Tibial nerve (tissue), 4 donors: Measurements from ENCODE around the gene GPR62. TPM values are rescaled to one million over a fixed set of nuclear protein-coding genes. Genes with fewer than 3 reads are reported as not detected.
A peak's percentile ranks its signal among the peaks of the same experiment; 100 is the strongest.
"Not testable (repeated sequence)": the region's sequence is repeated elsewhere in the genome, so short reads cannot be mapped to it uniquely, and the experiment has no call there.

Source experiments
- DNase-seq, 2 donors: peaks; one replicate each; pipeline ENCODE4 v3.0.0-alpha.2; 2019; ENCODE audit warnings: low spot score in 2 of 2
- H3K27ac ChIP-seq, 4 donors: fragments of 200-600 bp; sonication (generic) in 3 of 4; one replicate each; pipeline ENCODE4 v1.5.1; 2017 to 2019; ENCODE audit warnings: mild to moderate bottlenecking in 1 of 4
- H3K27me3 ChIP-seq, 2 donors: fragments of 200-600 bp; sonication (generic) in 1 of 2; one replicate each; pipeline versions ENCODE4 v1.5.1 to v1.6.0; 2017 to 2019
- H3K36me3 ChIP-seq, 3 donors: fragments of 200-600 bp; sonication (generic); one replicate each; pipeline ENCODE4 v1.5.1; 2018 to 2019
- H3K4me1 ChIP-seq, 4 donors: fragments of 200-600 bp; sonication (generic) in 3 of 4; one replicate each; pipeline ENCODE4 v1.5.1; 2017 to 2019
- H3K4me3 ChIP-seq, 4 donors: fragments of 200-600 bp; sonication (generic) in 3 of 4; one replicate each; pipeline ENCODE4 v1.5.1; 2017 to 2019; ENCODE audit warnings: mild to moderate bottlenecking in 1 of 4, moderate library complexity in 1 of 4
- H3K9me3 ChIP-seq, 4 donors: fragments of 200-600 bp; sonication (generic) in 3 of 4; one replicate each; pipeline ENCODE4 v1.5.1; 2017 to 2019
- CTCF ChIP-seq, 5 experiments: fragments of 200-600 bp in 3 of 5; fragments of 450-650 bp in 2 of 5; sonication (generic) in 3 of 5; IDR thresholded peaks; one replicate each; pipeline ENCODE4 v1.5.1; 2016 to 2019; ENCODE audit warnings: antibody characterized with exemption in 5 of 5, mild to moderate bottlenecking in 3 of 5, moderate library complexity in 2 of 5
- EP300 ChIP-seq, 2 donors: sonication (generic); formaldehyde crosslinking; IDR thresholded peaks; one replicate each; pipeline ENCODE4 v1.6.1; 2017; ENCODE audit warnings: antibody characterized with exemption in 2 of 2, mild to moderate bottlenecking in 1 of 2
- POLR2A ChIP-seq, 2 donors: fragments of 450-650 bp; IDR thresholded peaks; one replicate each; pipeline ENCODE4 v1.6.1; 2017; ENCODE audit warnings: antibody characterized with exemption in 2 of 2, mild to moderate bottlenecking in 2 of 2, moderate library complexity in 2 of 2
- WGBS, 2 donors: methylation state at CpG; one replicate each; pipeline ENCODE4 v1.1.5; 2018; 5-methylcytosine and 5-hydroxymethylcytosine counted together
- total RNA-seq, 4 donors: library from RNA; depleted of rRNA; stranded (reverse); fragments of >200 nt; gene quantifications; one replicate each; pipeline ENCODE4 v1.1.0, GENCODE V29; 2016

Gene GPR62
- total RNA-seq, 4 donors from 2014 or later = 0.87 to 1.0 TPM; not detected in 2

- WGBS, 2 donors = 66 to 86% methylated on average over 7 of the region's 7 CpGs
These were observed 32.4 kb downstream of the GPR62 start for GRCh38 chr3:51987568-51987967.

GRCh38 chr3:51988286-51989146, 33.3 kb downstream of the GPR62 start:
- WGBS, 2 donors = 72 to 77% methylated on average over 15 of the region's 15 CpGs
- TF ChIP-seq EP300 (IDR thresholded peaks at IDR 0.05) (no peak), CTCF (IDR thresholded peaks at IDR 0.05) (no peak), POLR2A (IDR thresholded peaks at IDR 0.05) (no peak)
- H3K9me3 ChIP-seq = no peaks in the 10 kb centered on the region
- DNase-seq = no peak
- no peak overlapping the region for H3K4me3 ChIP-seq
- peaks cover 0 to 72% (median 0%) of the 10 kb centered on the region in 3 donors for H3K36me3 ChIP-seq
- H3K27me3 ChIP-seq = no peaks in the 10 kb centered on the region
- H3K4me1 ChIP-seq = peaks cover 0 to 41% (median 10%) of the 10 kb centered on the region in 4 donors
- H3K27ac ChIP-seq = peak overlapping the region in 2 of 4 donors; percentile 0 to 11

More at GRCh38 chr3:51987568-51987967, 32.4 kb downstream of the GPR62 start:
- no peak for DNase-seq
- Histone ChIP-seq H3K27me3 (no peaks in the 10 kb centered on the region), H3K9me3 (no peaks in the 10 kb centered on the region), H3K4me3 (no peak overlapping the region), H3K27ac (peak overlapping the region in 1 of 4 donors; percentile 65), H3K36me3 (peaks cover 0 to 63% (median 0%) of the 10 kb centered on the region in 3 donors), H3K4me1 (peaks cover 0 to 35% (median 12%) of the 10 kb centered on the region in 4 donors)
- TF ChIP-seq EP300 (IDR thresholded peaks at IDR 0.05) = no peak
- no peak for TF ChIP-seq CTCF (IDR thresholded peaks at IDR 0.05)
- TF ChIP-seq POLR2A (IDR thresholded peaks at IDR 0.05) = no peak

GRCh38 chr3:51990501-51990971, 35.4 kb downstream of the GPR62 start:
- Histone ChIP-seq H3K36me3 (peaks cover 0 to 81% (median 6%) of the 10 kb centered on the region in 3 donors), H3K4me1 (peaks cover 0 to 42% (median 16%) of the 10 kb centered on the region in 4 donors)
- H3K27ac ChIP-seq, DNase-seq, H3K9me3 ChIP-seq, H3K27me3 ChIP-seq, H3K4me3 ChIP-seq: not testable (repeated sequence)
- 87 to 88% methylated on average over 21 to 26 of the region's 38 CpGs for WGBS, 2 donors

- no peaks in the 10 kb centered on the region for H3K9me3 ChIP-seq
- DNase-seq = no peak
- H3K27ac ChIP-seq = no peak overlapping the region
- no peaks in the 10 kb centered on the region for H3K27me3 ChIP-seq
- TF ChIP-seq EP300 (IDR thresholded peaks at IDR 0.05) (no peak), CTCF (IDR thresholded peaks at IDR 0.05) (no peak), POLR2A (IDR thresholded peaks at IDR 0.05) (no peak)
- 73 to 84% methylated on average over 3 of the region's 3 CpGs for WGBS, 2 donors
- H3K36me3 ChIP-seq = peaks cover 0 to 66% (median 6%) of the 10 kb centered on the region in 3 donors
- H3K4me3 ChIP-seq = no peak overlapping the region
- peaks cover 0 to 46% (median 18%) of the 10 kb centered on the region in 4 donors for H3K4me1 ChIP-seq
These were observed 37.0 kb downstream of the GPR62 start for GRCh38 chr3:51992017-51992682.

GRCh38 chr3:51993657-51994056, 38.5 kb downstream of the GPR62 start:
- not testable (repeated sequence) for H3K27ac ChIP-seq, DNase-seq, H3K27me3 ChIP-seq, H3K9me3 ChIP-seq, H3K4me3 ChIP-seq
- H3K36me3 ChIP-seq = peaks cover 0 to 57% (median 6%) of the 10 kb centered on the region in 3 donors
- WGBS, 2 donors = 67 to 77% methylated on average over 4 to 13 of the region's 13 CpGs
- peaks cover 0 to 46% (median 18%) of the 10 kb centered on the region in 4 donors for H3K4me1 ChIP-seq
